HepG2 (cell line): ENCODE results near the gene FGFR3. TPM values are rescaled to one million over a fixed set of nuclear protein-coding genes. Genes with fewer than 3 reads are reported as not detected.

Experiments used
- FIP1L1 ChIP-seq: fragments of 200-400 bp; formaldehyde crosslinking; IDR thresholded peaks from 2 replicates; pipeline ENCODE4 v1.6.1; 2018; ENCODE audit warnings: low read depth, mild to moderate bottlenecking, low read length, moderate library complexity, borderline replicate concordance; ENCODE audit not compliant: insufficient read depth
- GTF2F1 ChIP-seq: fragments of 150-350 bp; IDR thresholded peaks from 2 replicates; pipeline ENCODE4 v1.6.1; 2014; ENCODE audit warnings: low read length
- KDM3A ChIP-seq: IDR thresholded peaks from 2 replicates; pipeline ENCODE4 v1.6.1; 2018; ENCODE audit warnings: low read depth, missing compliant biosample characterization
- MLXIP ChIP-seq: sonication (generic); formaldehyde crosslinking; IDR thresholded peaks from 2 replicates; pipeline ENCODE4 v1.9.0; 2021; ENCODE audit warnings: missing genetic modification reagents, borderline replicate concordance
- NRL ChIP-seq: sonication (generic); formaldehyde crosslinking; IDR thresholded peaks from 2 replicates; pipeline ENCODE4 v1.5.0; 2020; ENCODE audit warnings: missing genetic modification reagents, mild to moderate bottlenecking, moderate library complexity, borderline replicate concordance
- RAD21 ChIP-seq: fragments of 450-650 bp; formaldehyde crosslinking; IDR thresholded peaks from 2 replicates; pipeline ENCODE4 v1.5.0; 2020; ENCODE audit warnings: mild to moderate bottlenecking
- RARG ChIP-seq: sonication (generic); formaldehyde crosslinking; IDR thresholded peaks from 2 replicates; pipeline ENCODE4 v1.4.0; 2020; ENCODE audit warnings: low read depth, mild to moderate bottlenecking, missing genetic modification reagents
- RFXANK ChIP-seq: IDR thresholded peaks from 2 replicates; pipeline ENCODE4 v1.6.1; 2016
- SMAD1 ChIP-seq: sonication (generic); formaldehyde crosslinking; IDR thresholded peaks from 2 replicates; pipeline ENCODE4 v1.4.0; 2020; ENCODE audit warnings: missing genetic modification reagents, low read depth, mild to moderate bottlenecking, borderline replicate concordance
- THAP8 ChIP-seq: sonication (generic); formaldehyde crosslinking; IDR thresholded peaks from 2 replicates; pipeline ENCODE4 v1.5.1; 2020; ENCODE audit warnings: missing genetic modification reagents, mild to moderate bottlenecking, borderline replicate concordance
- U2AF1 ChIP-seq: fragments of 200-400 bp; formaldehyde crosslinking; optimal IDR thresholded peaks from 2 replicates; pipeline ENCODE3; 2017; ENCODE audit warnings: mild to moderate bottlenecking, low read depth, low read length
- YEATS4 ChIP-seq: sonication (generic); formaldehyde crosslinking; IDR thresholded peaks from 2 replicates; pipeline ENCODE4 v1.4.0; 2020; ENCODE audit warnings: missing genetic modification reagents, borderline replicate concordance
- ZFP62 ChIP-seq: sonication (generic); formaldehyde crosslinking; IDR thresholded peaks from 2 replicates; pipeline ENCODE4 v1.4.0; 2020; ENCODE audit warnings: missing genetic modification reagents
- ZFP90 ChIP-seq: sonication (generic); formaldehyde crosslinking; IDR thresholded peaks from 2 replicates; pipeline ENCODE4 v1.8.0; 2022; ENCODE audit warnings: missing genetic modification reagents, mild to moderate bottlenecking, inconsistent platforms, borderline replicate concordance
- ZNF33B ChIP-seq: sonication (generic); formaldehyde crosslinking; IDR thresholded peaks from 2 replicates; pipeline ENCODE4 v1.5.1; 2020; ENCODE audit warnings: mild to moderate bottlenecking, missing genetic modification reagents
- ZNF644 ChIP-seq: IDR thresholded peaks from 2 replicates; pipeline ENCODE4 v1.6.1; 2016; ENCODE audit warnings: low read depth
- polyA plus RNA-seq, 8 experiments: library from polyadenylated mRNA; depleted of rRNA in 3 of 8; stranded (reverse) in 7 of 8; unstranded in 1 of 8; fragments of >200 nt; fragmentation: Illumina TruSeq in 4 of 8; extraction: Trizol in 4 of 8; gene quantifications; 2 replicates each; pipeline versions ENCODE4 v1.2.1 to v1.2.3, GENCODE V29; 2011 to 2016; ENCODE audit warnings: low read depth in 4 of 8, missing spikeins in 1 of 8, mixed read lengths in 1 of 8; ENCODE audit not compliant: insufficient read depth in 1 of 8
- total RNA-seq, 5 experiments: library from RNA; depleted of rRNA; stranded (reverse); fragments of >200 nt; fragmentation: Illumina TruSeq; extraction: Trizol; gene quantifications; 2 replicates each; pipeline ENCODE4 v1.2.3, GENCODE V29; 2016; ENCODE audit warnings: low read depth in 1 of 5
- TF ChIP-seq, protein P1 (sequence below): sonication (generic); formaldehyde crosslinking; IDR thresholded peaks from 2 replicates; pipeline ENCODE4 v1.5.0; 2020; ENCODE audit warnings: mild to moderate bottlenecking, missing genetic modification reagents, borderline replicate concordance

FGFR3 gene
- total and polyA plus RNA-seq, 2 of the 13 experiments (the other 11 are each of a cell fraction or from before 2014, with no cell fraction given): 103 to 109 TPM

GRCh38 chr4:1766106-1767060, 26.7 kb upstream of the FGFR3 start (continued):
- TF ChIP-seq, protein P1, sequence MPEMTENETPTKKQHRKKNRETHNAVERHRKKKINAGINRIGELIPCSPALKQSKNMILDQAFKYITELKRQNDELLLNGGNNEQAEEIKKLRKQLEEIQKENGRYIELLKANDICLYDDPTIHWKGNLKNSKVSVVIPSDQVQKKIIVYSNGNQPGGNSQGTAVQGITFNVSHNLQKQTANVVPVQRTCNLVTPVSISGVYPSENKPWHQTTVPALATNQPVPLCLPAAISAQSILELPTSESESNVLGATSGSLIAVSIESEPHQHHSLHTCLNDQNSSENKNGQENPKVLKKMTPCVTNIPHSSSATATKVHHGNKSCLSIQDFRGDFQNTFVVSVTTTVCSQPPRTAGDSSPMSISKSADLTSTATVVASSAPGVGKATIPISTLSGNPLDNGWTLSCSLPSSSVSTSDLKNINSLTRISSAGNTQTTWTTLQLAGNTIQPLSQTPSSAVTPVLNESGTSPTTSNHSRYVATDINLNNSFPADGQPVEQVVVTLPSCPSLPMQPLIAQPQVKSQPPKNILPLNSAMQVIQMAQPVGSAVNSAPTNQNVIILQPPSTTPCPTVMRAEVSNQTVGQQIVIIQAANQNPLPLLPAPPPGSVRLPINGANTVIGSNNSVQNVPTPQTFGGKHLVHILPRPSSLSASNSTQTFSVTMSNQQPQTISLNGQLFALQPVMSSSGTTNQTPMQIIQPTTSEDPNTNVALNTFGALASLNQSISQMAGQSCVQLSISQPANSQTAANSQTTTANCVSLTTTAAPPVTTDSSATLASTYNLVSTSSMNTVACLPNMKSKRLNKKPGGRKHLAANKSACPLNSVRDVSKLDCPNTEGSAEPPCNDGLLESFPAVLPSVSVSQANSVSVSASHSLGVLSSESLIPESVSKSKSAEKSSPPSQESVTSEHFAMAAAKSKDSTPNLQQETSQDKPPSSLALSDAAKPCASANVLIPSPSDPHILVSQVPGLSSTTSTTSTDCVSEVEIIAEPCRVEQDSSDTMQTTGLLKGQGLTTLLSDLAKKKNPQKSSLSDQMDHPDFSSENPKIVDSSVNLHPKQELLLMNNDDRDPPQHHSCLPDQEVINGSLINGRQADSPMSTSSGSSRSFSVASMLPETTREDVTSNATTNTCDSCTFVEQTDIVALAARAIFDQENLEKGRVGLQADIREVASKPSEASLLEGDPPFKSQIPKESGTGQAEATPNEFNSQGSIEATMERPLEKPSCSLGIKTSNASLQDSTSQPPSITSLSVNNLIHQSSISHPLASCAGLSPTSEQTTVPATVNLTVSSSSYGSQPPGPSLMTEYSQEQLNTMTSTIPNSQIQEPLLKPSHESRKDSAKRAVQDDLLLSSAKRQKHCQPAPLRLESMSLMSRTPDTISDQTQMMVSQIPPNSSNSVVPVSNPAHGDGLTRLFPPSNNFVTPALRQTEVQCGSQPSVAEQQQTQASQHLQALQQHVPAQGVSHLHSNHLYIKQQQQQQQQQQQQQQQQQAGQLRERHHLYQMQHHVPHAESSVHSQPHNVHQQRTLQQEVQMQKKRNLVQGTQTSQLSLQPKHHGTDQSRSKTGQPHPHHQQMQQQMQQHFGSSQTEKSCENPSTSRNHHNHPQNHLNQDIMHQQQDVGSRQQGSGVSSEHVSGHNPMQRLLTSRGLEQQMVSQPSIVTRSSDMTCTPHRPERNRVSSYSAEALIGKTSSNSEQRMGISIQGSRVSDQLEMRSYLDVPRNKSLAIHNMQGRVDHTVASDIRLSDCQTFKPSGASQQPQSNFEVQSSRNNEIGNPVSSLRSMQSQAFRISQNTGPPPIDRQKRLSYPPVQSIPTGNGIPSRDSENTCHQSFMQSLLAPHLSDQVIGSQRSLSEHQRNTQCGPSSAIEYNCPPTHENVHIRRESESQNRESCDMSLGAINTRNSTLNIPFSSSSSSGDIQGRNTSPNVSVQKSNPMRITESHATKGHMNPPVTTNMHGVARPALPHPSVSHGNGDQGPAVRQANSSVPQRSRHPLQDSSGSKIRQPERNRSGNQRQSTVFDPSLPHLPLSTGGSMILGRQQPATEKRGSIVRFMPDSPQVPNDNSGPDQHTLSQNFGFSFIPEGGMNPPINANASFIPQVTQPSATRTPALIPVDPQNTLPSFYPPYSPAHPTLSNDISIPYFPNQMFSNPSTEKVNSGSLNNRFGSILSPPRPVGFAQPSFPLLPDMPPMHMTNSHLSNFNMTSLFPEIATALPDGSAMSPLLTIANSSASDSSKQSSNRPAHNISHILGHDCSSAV (CRISPR knock-in tag): no peak
- TF ChIP-seq RARG (CRISPR knock-in tag) (no peak), FIP1L1 (no peak), YEATS4 (peak; percentile 80), ZNF644 (CRISPR knock-in tag) (no peak), THAP8 (CRISPR knock-in tag) (0 out of 2 replicates have a peak, but pooled peaks have one; percentile 63), ZFP90 (CRISPR knock-in tag) (peak; percentile 91), MLXIP (CRISPR knock-in tag) (peak; percentile 38; the same call in 1 of the 2 replicates), RAD21 (CRISPR knock-in tag) (peak; percentile 34; the same call in 1 of the 2 replicates), GTF2F1 (no peak), RFXANK (CRISPR knock-in tag) (0 out of 2 replicates have a peak, but pooled peaks have one; percentile 32), ZFP62 (no peak), SMAD1 (CRISPR knock-in tag) (no peak; the same call in 1 of the 2 replicates), KDM3A (CRISPR knock-in tag) (peak; percentile 43; the same call in 1 of the 2 replicates), NRL (no peak; the same call in none of the 2 replicates), ZNF33B (no peak), U2AF1 (no peak)
